GM21360 (cell line): ENCODE measurements around the gene EP400.
"Not testable (repeated sequence)": the region's sequence is repeated elsewhere in the genome, so short reads cannot be mapped to it uniquely, and the experiment has no call there.

Experiments used
- ATAC-seq: cut with Tn5 transposase; IDR thresholded peaks from one replicate; pipeline ENCODE4 v1.9.1; 2021; ENCODE audit warnings: mild to moderate bottlenecking, moderate library complexity; ENCODE audit not compliant: unreplicated experiment

EP400 gene

GRCh38 chr12:132036063-132036683 is 86.4 kb downstream of the EP400 start:
- no peak for ATAC-seq

DNA sequence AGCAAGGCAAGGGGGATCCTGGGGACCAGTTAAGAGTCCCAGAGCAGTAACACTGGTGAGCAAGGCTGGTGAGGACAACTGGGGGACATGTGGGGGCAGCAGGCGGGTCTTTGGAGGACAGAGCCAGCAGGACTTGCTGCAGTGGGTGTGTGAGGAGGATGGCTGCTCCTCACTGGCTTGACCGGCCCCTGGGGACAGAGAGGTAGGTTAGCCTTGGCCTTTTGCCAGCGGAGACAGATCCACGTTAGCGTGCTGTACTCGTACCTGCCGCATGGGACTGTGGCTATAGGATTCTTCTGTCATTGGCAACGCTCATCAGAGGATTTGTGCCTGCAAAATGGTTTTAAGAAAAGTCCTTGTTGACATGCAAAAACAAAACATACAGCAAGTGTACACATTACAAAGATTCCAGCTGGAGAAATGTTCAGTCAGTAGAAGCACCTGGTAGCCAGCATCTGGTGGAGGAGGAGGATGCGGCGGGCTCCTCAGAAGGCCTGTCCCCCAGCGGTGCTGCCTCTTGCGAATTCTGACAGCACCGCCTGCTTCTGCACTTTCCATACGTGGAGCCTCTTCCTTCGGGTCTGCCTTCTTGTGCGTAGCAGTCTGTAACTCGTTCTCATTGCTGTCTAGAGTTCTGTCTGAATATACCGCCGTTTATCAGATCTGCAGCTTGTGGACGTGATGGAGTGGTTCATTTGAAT is 91.3 kb downstream of the EP400 start:
- no peak for ATAC-seq

- no peak for ATAC-seq
Observed at GRCh38 chr12:132043216-132043615, 93.5 kb downstream of the EP400 start.

GRCh38 chr12:132043770-132044467 is 94.2 kb downstream of the EP400 start:
- no peak for ATAC-seq

GRCh38 chr12:132044661-132045412 is 95.1 kb downstream of the EP400 start:
- no peak for ATAC-seq

- ATAC-seq, result no peak
Observed at GRCh38 chr12:132045751-132046150, 96.0 kb downstream of the EP400 start.

- ATAC-seq, result no peak
Observed at GRCh38 chr12:132046561-132046960, 96.8 kb downstream of the EP400 start.

GRCh38 chr12:132047630-132048029 is 97.9 kb downstream of the EP400 start:
- ATAC-seq, result not testable (repeated sequence)

DNA sequence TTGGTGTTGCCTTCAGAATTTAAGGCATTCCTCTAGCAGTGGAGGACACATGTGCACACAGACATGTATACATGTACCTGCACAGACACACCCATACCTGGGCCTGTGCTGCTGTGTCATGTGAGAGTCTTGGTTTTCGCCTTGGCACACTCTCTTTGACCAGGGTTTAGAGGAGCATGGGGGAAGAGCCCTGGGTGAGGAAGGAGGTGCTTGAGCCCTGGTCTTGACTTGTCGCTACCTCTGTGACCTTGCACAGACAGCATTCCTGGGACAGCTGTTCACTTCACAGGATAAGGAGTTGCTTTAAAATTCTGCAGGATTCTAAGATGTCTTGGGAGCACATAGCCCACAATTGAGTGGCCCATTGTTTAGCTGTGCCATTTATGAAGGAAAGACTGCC is 99.7 kb downstream of the EP400 start:
- ATAC-seq, result no peak

DNA sequence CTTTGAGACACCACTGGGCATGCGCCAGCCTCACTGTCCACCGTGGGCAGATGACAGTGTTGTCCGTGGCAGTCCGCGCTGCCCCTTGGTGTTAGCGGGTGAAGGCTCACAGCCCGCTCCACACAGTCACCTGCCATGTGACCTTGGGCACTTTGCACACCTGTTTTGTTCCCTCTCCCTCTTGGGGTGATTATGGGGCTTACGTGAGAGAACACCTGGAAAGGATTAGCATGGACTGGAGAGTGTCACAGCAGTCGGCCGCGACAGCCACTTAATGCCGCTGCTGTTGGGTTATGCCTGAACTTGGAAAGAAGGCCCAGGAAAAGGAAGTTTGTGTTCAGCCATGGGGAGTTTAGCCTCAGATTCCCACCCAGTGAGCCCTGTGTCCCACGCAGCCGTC is 100.1 kb downstream of the EP400 start:
- ATAC-seq, result no peak

- ATAC-seq, result not testable (repeated sequence)
Observed at GRCh38 chr12:132051718-132052117, 102.0 kb downstream of the EP400 start.

DNA sequence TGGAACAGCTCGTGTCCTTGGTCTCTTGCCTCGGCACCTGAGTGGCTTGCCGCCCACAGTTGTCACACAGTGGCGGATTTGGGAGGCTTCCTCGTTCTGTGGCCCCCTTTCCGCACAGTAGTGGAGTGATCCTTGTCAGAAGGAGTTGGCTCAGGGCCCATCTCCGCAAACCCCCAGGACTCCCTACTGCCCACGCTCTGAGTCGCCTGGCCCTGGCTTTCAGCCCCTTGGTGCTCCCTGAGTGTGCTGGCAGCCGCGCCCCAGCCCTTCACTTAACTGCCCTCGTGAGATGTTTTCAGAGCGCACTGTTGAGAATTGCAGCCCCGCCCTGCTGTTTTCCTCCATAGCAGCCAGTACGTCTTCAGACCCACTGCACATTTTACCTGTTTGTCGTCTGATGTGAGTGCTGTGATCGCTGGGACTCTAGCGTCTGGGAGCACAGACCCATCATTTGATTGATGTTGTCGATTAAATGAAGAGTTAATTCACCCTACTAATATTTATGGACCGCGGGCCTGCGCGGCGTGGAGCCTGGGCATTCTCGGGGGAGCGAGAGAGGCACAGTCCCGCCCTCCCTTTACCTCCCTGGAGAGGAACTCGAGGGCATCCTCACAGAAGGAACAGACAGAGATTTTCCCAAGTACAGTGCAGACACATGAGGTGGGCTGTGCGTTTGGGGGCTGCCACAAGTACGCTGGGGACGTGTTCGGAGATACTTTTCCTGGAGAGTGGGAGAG is 102.6 kb downstream of the EP400 start:
- ATAC-seq, result no peak

DNA sequence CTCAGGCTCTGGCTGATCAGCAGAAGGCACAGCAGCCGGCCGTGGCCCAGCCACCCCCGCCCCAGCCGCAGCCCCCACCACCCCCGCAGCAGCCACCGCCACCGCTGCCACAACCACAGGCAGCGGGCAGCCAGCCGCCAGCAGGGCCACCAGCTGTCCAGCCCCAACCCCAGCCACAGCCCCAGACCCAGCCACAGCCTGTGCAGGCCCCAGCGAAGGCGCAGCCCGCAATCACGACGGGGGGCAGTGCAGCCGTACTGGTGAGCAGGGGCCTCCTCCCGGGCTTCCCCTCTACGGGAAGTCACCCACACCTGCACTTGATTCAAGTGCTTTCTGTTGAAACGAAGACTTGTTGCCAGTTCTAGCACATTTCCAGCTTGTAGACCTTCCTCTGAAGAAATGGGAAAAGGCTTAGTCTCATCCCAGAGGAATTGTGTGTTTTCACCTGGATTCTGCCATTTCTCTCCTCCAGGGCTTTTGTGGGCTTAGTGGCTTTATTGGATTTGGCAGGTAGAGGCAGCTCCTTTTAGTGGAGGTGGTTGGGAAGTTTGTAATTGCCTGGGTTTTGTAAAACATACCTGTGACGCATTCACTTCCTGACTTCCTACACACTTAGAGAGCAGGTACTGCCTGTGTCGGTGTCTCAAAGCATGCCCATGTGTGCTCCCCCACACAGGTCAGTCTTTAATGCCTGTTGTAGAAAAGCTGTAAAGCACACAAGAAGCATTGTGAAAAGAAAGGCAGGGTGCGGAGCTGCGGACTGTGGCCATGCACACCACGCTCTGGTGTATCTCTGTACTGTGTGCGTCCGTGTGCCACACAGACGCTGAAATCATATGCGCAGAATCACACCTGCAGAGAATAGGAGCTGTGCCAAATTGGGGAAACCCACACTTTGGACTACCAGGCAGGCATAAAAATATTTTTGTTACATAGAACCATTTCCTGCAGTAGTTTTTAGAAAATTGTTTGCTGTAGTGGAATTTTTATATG is 103.9 kb downstream of the EP400 start:
- no peak for ATAC-seq

- ATAC-seq, result no peak
Observed at GRCh38 chr12:132054983-132055382, 105.2 kb downstream of the EP400 start.

DNA sequence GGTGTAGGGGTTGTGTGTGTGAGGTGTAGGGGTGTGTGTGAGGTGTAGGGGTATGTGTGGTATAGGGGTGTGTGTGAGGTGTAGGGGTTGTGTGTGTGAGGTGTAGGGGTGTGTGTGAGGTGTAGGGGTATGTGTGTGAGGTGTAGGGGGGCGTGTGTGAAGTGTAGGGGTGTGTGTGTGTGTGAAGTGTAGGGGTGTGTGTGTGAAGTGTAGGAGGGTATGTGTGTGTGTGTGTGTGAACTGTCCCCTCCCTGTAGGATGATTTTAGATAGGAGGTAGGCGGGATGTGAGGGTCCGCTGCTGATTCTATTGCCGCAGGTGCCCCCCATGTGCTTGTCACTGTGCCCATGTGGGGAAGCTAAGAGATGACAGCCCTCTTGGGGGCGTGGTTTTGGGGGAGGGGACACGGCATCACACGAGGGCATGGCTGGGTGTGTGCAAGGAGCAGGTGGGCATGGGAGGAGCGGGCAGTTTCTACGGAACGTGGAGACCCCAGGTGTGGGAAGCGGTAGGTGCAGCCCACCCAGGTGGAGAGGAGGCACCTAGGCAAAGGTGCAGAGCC is 105.9 kb downstream of the EP400 start:
- no peak for ATAC-seq

DNA sequence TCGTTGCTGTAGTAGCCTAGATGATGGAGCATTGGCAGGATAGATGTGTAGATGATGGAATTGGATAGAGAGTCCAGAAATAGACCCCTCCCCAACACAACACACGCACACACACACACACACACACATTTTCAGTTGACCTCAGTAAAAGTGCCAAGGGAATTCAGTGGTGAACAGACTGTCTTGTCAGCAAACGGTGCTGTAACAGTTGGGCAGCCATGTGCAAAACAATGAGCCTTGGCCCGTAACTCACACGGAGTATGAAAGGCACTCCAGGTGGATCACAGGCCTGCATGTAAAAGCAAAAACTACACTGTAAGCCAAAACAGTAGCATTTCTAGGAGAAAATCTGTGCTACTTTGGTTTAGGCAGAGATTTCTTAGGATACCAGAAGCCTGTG is 106.6 kb downstream of the EP400 start:
- ATAC-seq, result no peak

DNA sequence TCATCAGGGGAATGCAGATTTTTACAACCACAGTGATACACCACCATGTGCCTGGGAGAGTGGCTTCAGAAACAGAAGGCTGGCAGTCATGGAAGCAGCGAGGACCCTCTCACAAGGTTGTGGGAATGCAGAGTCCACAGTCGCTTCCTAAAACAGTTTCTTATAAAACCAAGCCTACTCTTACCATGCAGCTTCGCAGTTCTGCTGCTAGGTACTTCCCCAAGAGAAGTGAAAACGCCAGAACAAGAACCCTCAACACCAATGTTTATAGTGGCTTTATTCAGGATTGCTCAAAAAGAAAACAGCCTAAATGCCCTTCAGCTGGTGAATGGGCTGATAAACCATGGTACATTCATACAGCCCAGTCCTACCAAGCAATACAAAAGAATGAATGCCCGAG is 107.2 kb downstream of the EP400 start:
- ATAC-seq, result no peak

- ATAC-seq, result no peak
Observed at GRCh38 chr12:132057691-132058090, 107.9 kb downstream of the EP400 start.

DNA sequence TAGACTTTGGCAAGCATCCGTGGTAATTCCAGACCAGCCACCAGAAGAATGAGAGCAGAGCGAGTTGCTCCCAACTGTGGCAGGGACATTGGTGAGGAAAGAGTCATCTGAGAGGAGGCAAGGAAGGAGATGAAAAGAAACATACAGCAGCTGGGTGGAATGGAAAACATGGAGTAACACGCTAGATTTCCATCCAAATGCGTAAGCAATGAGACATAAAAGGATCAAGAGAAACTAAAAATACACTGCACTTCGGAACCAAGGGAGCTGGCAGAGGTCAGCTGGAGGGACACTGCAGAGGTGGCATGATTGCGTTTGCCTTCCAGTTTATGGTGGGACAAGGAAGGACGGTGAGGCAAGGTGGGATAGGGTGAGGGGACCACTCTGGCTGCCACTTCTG is 111.5 kb downstream of the EP400 start:
- no peak for ATAC-seq
